ENCODE data around the gene TJP1. TPM values are rescaled to one million over a fixed set of nuclear protein-coding genes. Genes with fewer than 3 reads are reported as not detected.

TJP1 gene
- total and polyA plus RNA-seq, 3 experiments from 2014 or later: not detected

DNA sequence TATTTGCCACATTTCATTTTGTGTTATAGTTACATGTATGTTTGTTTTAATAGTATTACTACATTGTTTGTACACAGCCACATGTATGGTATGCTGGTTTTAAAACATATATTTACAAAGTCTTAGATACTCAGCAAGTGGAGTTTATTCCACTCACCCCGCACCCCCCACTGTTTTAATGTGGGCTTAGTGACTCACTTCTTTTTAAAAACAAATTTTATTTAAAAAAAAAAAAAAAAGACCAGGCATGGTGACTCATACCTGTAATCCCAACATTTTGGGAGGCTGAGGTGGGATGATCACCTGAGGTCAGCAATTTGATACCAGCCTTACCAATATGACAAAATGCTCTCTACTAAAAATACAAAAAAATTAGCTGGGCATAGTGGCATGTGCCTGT, 26.9 kb upstream of the TJP1 start:
- no peaks in the 10 kb centered on the region for H3K9me3 ChIP-seq (ENCODE audit: low read length)
- DNase-seq: no peak

DNA sequence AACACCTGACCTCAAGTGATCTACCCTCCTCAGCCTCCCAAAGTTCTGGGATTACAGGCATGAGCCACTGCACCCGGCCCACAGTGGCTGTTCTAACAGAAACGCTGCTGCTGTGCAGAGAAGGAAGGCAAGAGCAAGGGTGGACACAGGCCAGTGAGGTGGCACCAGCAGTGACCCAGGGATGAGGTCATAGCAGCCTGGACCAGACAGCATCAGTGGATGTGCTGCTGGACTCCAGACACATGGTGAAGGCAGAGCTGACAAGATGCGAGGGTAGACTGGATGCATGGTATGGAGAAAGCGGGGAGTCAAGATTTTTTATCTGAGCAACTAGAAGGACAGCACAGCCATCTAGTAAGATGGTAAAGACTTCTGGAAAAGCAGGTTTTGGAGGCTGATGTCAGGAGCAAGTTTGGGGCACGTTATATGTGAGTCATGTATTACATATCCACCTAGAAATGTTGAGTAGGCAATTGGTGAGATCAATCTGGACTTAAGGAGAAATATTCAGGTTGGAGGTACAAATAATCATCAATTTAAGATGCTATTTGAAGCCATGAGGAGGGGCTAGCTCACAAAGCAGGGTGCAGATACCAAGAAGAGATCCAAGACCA, 22.1 kb upstream of the TJP1 start:
- no peaks in the 10 kb centered on the region for H3K36me3 ChIP-seq (ENCODE audit: insufficient read depth, low read length)
- Mint-ChIP-seq H3K4me3 (no peak overlapping the region), H3K9me3 (peaks cover 0 to 14% (median 10%) of the 10 kb centered on the region in 5 donors), H3K27ac (no peak overlapping the region), H3K27me3 (peaks cover 6 to 19% of the 10 kb centered on the region in 2 donors), H3K4me1 (no peaks in the 10 kb centered on the region), H3K36me3 (peaks cover 0 to 2% (median 0%) of the 10 kb centered on the region in 3 donors)
- ChIA-PET CTCF (no interaction called here), POLR2A (no interaction called here)
- H3K27ac ChIP-seq (ENCODE audit: low read depth, low read length): no peak overlapping the region
- no peaks in the 10 kb centered on the region for H3K27me3 ChIP-seq (ENCODE audit: insufficient read depth, low read length, poor library complexity, severe bottlenecking)
- H3K4me1 ChIP-seq (ENCODE audit: insufficient read depth, low read length): no peaks in the 10 kb centered on the region
- no peak overlapping the region for H3K4me3 ChIP-seq (ENCODE audit: low read length)
- no peaks in the 10 kb centered on the region for H3K9me3 ChIP-seq (ENCODE audit: low read length)
- no peak for DNase-seq

More for the DNA sequence above, 26.9 kb upstream of the TJP1 start:
- CTCF ChIA-PET: no interaction called here
- peaks cover 0 to 5% of the 10 kb centered on the region in 2 donors for H3K27me3 Mint-ChIP-seq
- H3K36me3 ChIP-seq (ENCODE audit: insufficient read depth, low read length): no peaks in the 10 kb centered on the region
- H3K27ac Mint-ChIP-seq: no peak overlapping the region
- peaks cover 0 to 2% (median 0%) of the 10 kb centered on the region in 3 donors for H3K36me3 Mint-ChIP-seq
- H3K4me3 ChIP-seq (ENCODE audit: low read length): no peak overlapping the region
- H3K4me1 Mint-ChIP-seq: no peaks in the 10 kb centered on the region
- no peaks in the 10 kb centered on the region for H3K27me3 ChIP-seq (ENCODE audit: insufficient read depth, low read length, poor library complexity, severe bottlenecking)
- H3K4me3 Mint-ChIP-seq: no peak overlapping the region
- POLR2A ChIA-PET: no interaction called here
- no peak overlapping the region for H3K27ac ChIP-seq (ENCODE audit: low read depth, low read length)
- H3K9me3 Mint-ChIP-seq: peaks cover 0 to 14% (median 11%) of the 10 kb centered on the region in 5 donors
- H3K4me1 ChIP-seq (ENCODE audit: insufficient read depth, low read length): no peaks in the 10 kb centered on the region

DNA sequence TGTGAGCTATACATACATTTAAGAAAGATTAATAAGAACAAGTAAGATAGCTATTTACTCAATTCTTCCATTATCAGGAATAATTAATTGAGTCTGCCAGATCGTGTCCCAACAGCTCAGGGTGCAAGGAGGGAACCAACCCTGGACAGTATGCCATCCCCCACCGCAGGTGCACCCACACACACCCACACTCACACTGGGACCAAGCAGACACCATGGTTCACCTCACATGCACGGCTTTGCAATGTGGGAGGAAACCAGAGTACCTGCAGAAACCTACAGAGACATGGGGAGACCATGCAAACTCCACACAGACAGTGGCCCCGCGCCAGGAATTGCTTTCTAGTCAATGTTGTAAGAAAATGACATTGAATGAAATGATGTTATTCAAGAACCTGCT, 20.0 kb upstream of the TJP1 start:
- POLR2A ChIA-PET: no interaction called here
- Mint-ChIP-seq H3K4me1 (no peaks in the 10 kb centered on the region), H3K36me3 (peaks cover 0 to 2% (median 0%) of the 10 kb centered on the region in 3 donors), H3K27me3 (peaks cover 7 to 22% of the 10 kb centered on the region in 2 donors), H3K9me3 (peaks cover 0 to 11% (median 4%) of the 10 kb centered on the region in 5 donors), H3K4me3 (no peak overlapping the region), H3K27ac (no peak overlapping the region)
- Histone ChIP-seq H3K4me1 (ENCODE audit: insufficient read depth, low read length) (no peaks in the 10 kb centered on the region), H3K36me3 (ENCODE audit: insufficient read depth, low read length) (no peaks in the 10 kb centered on the region), H3K4me3 (ENCODE audit: low read length) (no peak overlapping the region), H3K27ac (ENCODE audit: low read depth, low read length) (no peak overlapping the region), H3K27me3 (ENCODE audit: insufficient read depth, low read length, poor library complexity, severe bottlenecking) (no peaks in the 10 kb centered on the region), H3K9me3 (ENCODE audit: low read length) (no peaks in the 10 kb centered on the region)
- no peak for DNase-seq
- CTCF ChIA-PET: no interaction called here

DNA sequence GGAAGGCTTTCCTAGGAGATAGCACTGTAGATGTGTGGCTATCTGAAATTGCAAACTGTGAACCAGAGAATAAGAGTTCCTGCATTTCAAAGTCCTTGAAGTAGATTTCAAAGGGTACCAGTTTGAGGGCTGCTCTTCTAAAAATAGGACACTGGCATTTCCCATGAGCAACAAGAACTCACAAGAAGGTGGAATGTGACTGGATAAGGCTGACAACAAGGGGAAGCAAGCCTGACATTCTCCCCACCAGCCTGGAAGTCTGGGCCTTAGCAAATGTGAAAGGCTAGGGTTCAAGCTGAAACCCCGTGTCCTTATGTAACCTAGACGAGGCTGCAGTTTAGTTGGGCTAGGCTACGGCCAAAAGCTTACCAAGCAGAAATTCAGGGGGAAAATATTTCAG, 18.7 kb upstream of the TJP1 start:
- peaks cover 0 to 2% (median 0%) of the 10 kb centered on the region in 3 donors for H3K36me3 Mint-ChIP-seq
- H3K27ac Mint-ChIP-seq: no peak overlapping the region
- POLR2A ChIA-PET: no interaction called here
- peaks cover under 1% of the 10 kb centered on the region for H3K27me3 ChIP-seq (ENCODE audit: insufficient read depth, low read length, poor library complexity, severe bottlenecking)
- no peak overlapping the region for H3K4me3 Mint-ChIP-seq
- no peak overlapping the region for H3K4me3 ChIP-seq (ENCODE audit: low read length)
- peaks cover 0 to 5% (median 2%) of the 10 kb centered on the region in 5 donors for H3K9me3 Mint-ChIP-seq
- H3K27ac ChIP-seq (ENCODE audit: low read depth, low read length): no peak overlapping the region
- no peaks in the 10 kb centered on the region for H3K4me1 ChIP-seq (ENCODE audit: insufficient read depth, low read length)
- H3K36me3 ChIP-seq (ENCODE audit: insufficient read depth, low read length): no peaks in the 10 kb centered on the region
- H3K4me1 Mint-ChIP-seq: no peaks in the 10 kb centered on the region
- H3K9me3 ChIP-seq (ENCODE audit: low read length): no peaks in the 10 kb centered on the region
- DNase-seq: no peak
- peaks cover 9 to 25% of the 10 kb centered on the region in 2 donors for H3K27me3 Mint-ChIP-seq
- CTCF ChIA-PET: no interaction called here

DNA sequence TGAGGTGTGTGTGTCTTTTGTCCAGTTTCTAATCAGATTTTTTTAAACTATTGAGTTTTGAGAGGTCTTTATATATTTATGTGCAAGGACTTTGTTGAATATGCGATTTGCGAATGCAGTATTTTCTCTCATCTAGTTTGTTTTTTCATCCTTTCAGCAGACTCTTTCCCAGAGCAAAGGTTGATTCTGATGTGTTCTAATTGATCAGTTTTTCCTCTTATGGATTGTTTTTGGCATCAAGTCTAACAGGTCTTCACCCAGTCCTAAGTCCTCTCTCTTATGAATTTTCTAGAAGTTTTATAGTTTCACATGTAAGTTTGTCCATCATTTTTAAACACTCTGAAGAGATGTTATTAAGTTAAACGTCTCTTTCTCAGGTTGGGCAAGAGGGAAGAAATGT, 17.8 kb upstream of the TJP1 start:
- Mint-ChIP-seq H3K36me3 (peaks cover 0 to 3% (median 0%) of the 10 kb centered on the region in 3 donors), H3K27me3 (peaks cover 12 to 25% of the 10 kb centered on the region in 2 donors), H3K4me3 (no peak overlapping the region), H3K9me3 (peaks cover 0 to 3% (median 2%) of the 10 kb centered on the region in 5 donors), H3K27ac (no peak overlapping the region), H3K4me1 (no peaks in the 10 kb centered on the region)
- Histone ChIP-seq H3K4me1 (ENCODE audit: insufficient read depth, low read length) (no peaks in the 10 kb centered on the region), H3K9me3 (ENCODE audit: low read length) (no peaks in the 10 kb centered on the region), H3K27ac (ENCODE audit: low read depth, low read length) (no peak overlapping the region), H3K4me3 (ENCODE audit: low read length) (no peak overlapping the region), H3K36me3 (ENCODE audit: insufficient read depth, low read length) (no peaks in the 10 kb centered on the region), H3K27me3 (ENCODE audit: insufficient read depth, low read length, poor library complexity, severe bottlenecking) (peaks cover 4% of the 10 kb centered on the region)
- ChIA-PET CTCF (no interaction called here), POLR2A (no interaction called here)
- DNase-seq: no peak

DNA sequence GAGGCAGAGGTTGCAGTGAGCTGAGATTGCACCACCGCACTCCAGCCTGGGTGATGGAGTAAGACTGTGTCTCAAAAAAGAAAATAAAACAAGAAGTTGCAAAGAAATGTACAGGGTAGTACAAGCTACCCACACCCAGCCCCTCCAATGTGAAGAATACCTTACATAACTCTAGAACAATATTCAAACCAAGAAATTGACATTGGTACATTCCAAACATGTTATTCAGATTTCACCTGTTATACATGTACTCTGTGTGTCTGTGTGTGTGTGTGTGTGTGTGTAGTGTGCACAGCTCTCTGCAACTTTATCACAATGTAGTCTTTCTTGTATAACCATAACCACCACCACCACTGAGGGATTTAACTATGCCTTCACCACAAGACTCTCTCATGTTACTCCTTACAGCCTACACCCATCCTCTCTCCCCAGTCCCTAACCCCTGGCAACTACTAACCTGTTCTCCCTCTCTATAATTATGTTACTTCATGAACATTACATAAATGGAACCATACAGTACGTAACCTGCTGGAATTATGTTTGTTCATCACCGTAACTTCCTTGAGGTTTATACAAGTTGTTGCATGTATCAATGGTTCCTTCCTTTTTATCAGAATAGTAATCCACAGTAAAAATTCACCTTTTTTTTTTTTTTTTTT, 16.2 kb upstream of the TJP1 start:
- H3K4me1 ChIP-seq (ENCODE audit: insufficient read depth, low read length): no peaks in the 10 kb centered on the region
- H3K27me3 Mint-ChIP-seq: peaks cover 14 to 16% of the 10 kb centered on the region in 2 donors
- POLR2A ChIA-PET: no interaction called here

DNA sequence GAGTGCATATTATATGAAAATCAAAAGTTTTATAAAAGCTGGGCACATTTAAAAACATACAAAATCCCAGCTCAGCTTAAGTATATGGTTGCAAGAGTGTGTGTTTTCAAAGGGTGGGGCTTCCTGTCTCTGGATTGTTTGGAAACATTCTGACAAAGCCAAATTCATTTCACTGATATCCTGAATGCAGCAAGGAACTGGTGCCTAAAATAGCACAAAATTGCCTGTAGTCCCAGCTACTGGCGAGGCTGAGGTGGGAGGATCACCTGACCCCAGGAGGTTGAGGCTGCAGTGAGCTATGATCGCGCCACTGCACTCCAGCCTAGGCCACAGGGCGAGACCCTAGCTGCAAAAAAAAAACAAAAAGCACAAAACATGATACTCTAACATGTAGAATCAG, 13.0 kb upstream of the TJP1 start:
- Histone ChIP-seq H3K27me3 (ENCODE audit: insufficient read depth, low read length, poor library complexity, severe bottlenecking) (peaks cover 4% of the 10 kb centered on the region), H3K4me3 (ENCODE audit: low read length) (no peak overlapping the region), H3K9me3 (ENCODE audit: low read length) (no peaks in the 10 kb centered on the region), H3K27ac (ENCODE audit: low read depth, low read length) (no peak overlapping the region), H3K4me1 (ENCODE audit: insufficient read depth, low read length) (no peaks in the 10 kb centered on the region), H3K36me3 (ENCODE audit: insufficient read depth, low read length) (no peaks in the 10 kb centered on the region)
- POLR2A ChIA-PET: no interaction called here
- DNase-seq: no peak
- peaks cover 0 to 1% (median 0%) of the 10 kb centered on the region in 3 donors for H3K36me3 Mint-ChIP-seq
- H3K4me3 Mint-ChIP-seq: no peak overlapping the region
- H3K27ac Mint-ChIP-seq: no peak overlapping the region
- CTCF ChIA-PET: no interaction called here
- peaks cover 9 to 21% of the 10 kb centered on the region in 2 donors for H3K27me3 Mint-ChIP-seq
- H3K9me3 Mint-ChIP-seq: peaks cover 2 to 13% (median 10%) of the 10 kb centered on the region in 5 donors
- no peaks in the 10 kb centered on the region for H3K4me1 Mint-ChIP-seq

More for the DNA sequence above, 16.2 kb upstream of the TJP1 start:
- H3K36me3 Mint-ChIP-seq: peaks cover 0 to 1% (median 0%) of the 10 kb centered on the region in 3 donors
- Histone ChIP-seq H3K36me3 (ENCODE audit: insufficient read depth, low read length) (no peaks in the 10 kb centered on the region), H3K27ac (ENCODE audit: low read depth, low read length) (no peak overlapping the region), H3K4me3 (ENCODE audit: low read length) (no peak overlapping the region), H3K9me3 (ENCODE audit: low read length) (no peaks in the 10 kb centered on the region), H3K27me3 (ENCODE audit: insufficient read depth, low read length, poor library complexity, severe bottlenecking) (peaks cover 4% of the 10 kb centered on the region)
- peaks cover 0 to 6% (median 3%) of the 10 kb centered on the region in 5 donors for H3K9me3 Mint-ChIP-seq
- DNase-seq: no peak
- no peak overlapping the region for H3K4me3 Mint-ChIP-seq
- H3K4me1 Mint-ChIP-seq: no peaks in the 10 kb centered on the region
- CTCF ChIA-PET: no interaction called here
- no peak overlapping the region for H3K27ac Mint-ChIP-seq

DNA sequence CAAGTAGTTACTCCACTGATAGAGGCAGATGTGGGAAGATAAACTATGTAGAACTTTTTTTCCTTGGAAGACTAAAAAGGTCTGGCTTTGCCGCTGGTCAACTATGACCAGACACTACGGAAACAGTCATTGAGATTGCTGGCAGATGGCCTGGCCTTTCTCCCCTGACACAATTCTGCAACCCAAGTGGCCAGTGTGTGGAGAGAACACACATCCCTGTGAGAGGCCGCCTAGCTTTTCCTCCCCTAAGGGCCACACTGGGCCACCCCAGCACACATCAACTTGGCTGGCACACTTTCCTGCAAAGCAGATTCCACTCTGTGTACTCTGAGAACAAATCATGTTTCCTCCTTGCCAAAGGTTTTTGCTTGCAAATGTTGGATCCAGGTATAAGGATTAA, 10.4 kb upstream of the TJP1 start:
- H3K27ac Mint-ChIP-seq: no peak overlapping the region
- H3K4me1 Mint-ChIP-seq: peaks cover 0 to 3% (median 1%) of the 10 kb centered on the region in 3 donors
- H3K36me3 Mint-ChIP-seq: peaks cover 0 to 1% (median 0%) of the 10 kb centered on the region in 3 donors
- no peaks in the 10 kb centered on the region for H3K36me3 ChIP-seq (ENCODE audit: insufficient read depth, low read length)
- H3K4me1 ChIP-seq (ENCODE audit: insufficient read depth, low read length): no peaks in the 10 kb centered on the region
- peaks cover 15 to 25% of the 10 kb centered on the region in 2 donors for H3K27me3 Mint-ChIP-seq
- peaks cover 2 to 14% (median 6%) of the 10 kb centered on the region in 5 donors for H3K9me3 Mint-ChIP-seq
- ChIA-PET POLR2A (no interaction called here), CTCF (no interaction called here)
- DNase-seq: no peak
- H3K27me3 ChIP-seq (ENCODE audit: insufficient read depth, low read length, poor library complexity, severe bottlenecking): peaks cover 11% of the 10 kb centered on the region
- no peaks in the 10 kb centered on the region for H3K9me3 ChIP-seq (ENCODE audit: low read length)
- H3K4me3 ChIP-seq (ENCODE audit: low read length): no peak overlapping the region
- no peak overlapping the region for H3K27ac ChIP-seq (ENCODE audit: low read depth, low read length)
- H3K4me3 Mint-ChIP-seq: no peak overlapping the region
